Nephron progenitor cell (in vitro differentiated cells): ENCODE results near the gene TAF11.
A peak's percentile ranks its signal among the peaks of the same experiment; 100 is the strongest.
"Not testable (repeated sequence)": the region's sequence is repeated elsewhere in the genome, so short reads cannot be mapped to it uniquely, and the experiment has no call there.

ENCODE experiments used
- DNase-seq: peaks from one replicate; pipeline ENCODE4 v3.0.0; 2021
- H3K27ac Mint-ChIP-seq: 2 replicates; pipeline ENCODE4 v1.8.0; 2021; ENCODE audit warnings: mild to moderate bottlenecking, moderate library complexity, mixed read lengths
- H3K27me3 Mint-ChIP-seq: 2 replicates; pipeline ENCODE4 v1.8.0; 2021; ENCODE audit warnings: mild to moderate bottlenecking, low read depth, mixed read lengths; ENCODE audit not compliant: poor library complexity
- H3K36me3 Mint-ChIP-seq: 2 replicates; pipeline ENCODE4 v1.8.0; 2021; ENCODE audit warnings: low read depth, mixed read lengths
- H3K4me1 Mint-ChIP-seq: 2 replicates; pipeline ENCODE4 v1.8.0; 2021; ENCODE audit warnings: mixed read lengths
- H3K4me3 Mint-ChIP-seq: 2 replicates; pipeline ENCODE4 v1.8.0; 2021; ENCODE audit warnings: mild to moderate bottlenecking, moderate library complexity, mixed read lengths
- H3K9me3 Mint-ChIP-seq: 2 replicates; pipeline ENCODE4 v1.8.0; 2021; ENCODE audit warnings: mild to moderate bottlenecking, moderate library complexity, mixed read lengths
- CTCF ChIP-seq: fragments of 200-600 bp; sonication (generic); IDR thresholded peaks from 2 replicates; pipeline ENCODE4 v1.5.0; 2021; ENCODE audit warnings: antibody characterized with exemption

Gene TAF11

DNA sequence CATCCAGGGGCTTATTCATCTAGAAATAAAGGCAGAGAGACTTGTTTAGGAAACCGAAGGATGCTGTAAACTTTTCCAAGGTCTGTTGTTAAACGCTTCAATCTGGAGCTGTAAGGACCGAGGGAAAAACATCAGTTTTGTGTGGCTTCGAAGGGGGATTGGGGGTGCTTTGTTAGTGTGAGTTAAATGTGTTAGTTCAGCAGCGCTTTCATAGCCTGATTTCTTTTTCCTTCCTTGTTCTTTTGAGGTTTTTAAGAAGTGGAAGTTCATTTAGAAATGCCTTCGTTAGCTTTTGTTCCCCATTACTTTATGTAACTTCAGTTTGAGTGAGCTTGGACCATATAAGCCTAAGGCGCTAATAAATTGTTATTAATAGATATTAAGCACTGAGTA, 2.7 kb upstream of the TAF11 start:
- Mint-ChIP-seq H3K36me3 (peaks cover 2% of the 10 kb centered on the region), H3K4me3 (peak overlapping the region; percentile 100), H3K4me1 (peaks cover 44% of the 10 kb centered on the region), H3K27me3 (no peaks in the 10 kb centered on the region), H3K9me3 (no peaks in the 10 kb centered on the region), H3K27ac (no peak overlapping the region)
- no peak for DNase-seq
- no peak for TF ChIP-seq CTCF

DNA sequence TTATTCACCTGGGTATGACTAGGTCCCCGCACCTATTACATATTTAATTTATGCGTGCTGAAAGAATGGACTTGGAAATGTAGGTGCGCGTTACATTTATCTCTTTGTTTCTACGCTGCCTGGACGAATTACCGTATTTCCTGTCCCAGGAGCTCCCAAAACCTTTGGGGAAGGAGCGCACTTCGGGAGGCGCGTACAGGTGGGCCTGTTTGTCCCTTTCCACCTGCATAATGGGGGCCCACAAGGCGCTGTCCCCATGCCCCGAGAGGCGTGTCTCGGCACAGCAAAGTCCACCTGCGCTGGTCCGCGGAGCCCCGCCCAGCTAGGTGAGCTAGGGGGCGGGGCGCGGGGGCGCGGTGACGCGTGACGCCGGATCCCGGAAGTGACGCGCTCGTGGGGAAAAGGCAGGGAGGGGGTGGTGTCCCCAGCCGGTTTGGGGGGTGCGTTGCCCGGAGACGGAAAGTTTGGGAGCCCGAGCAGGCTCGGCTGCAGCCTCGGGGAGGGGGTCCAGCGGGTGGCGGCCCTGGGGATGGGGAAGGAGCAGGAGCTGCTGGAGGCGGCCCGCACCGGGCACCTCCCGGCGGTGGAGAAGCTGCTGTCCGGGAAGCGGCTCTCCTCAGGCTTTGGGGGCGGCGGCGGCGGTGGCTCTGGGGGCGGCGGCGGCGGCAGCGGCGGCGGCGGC, 1.2 kb upstream of the TAF11 start, which contains the start of gene ANKS1A:
ANKS1A (plus strand) TSS at position 382 of the 682 bp plus-strand sequence; CDS start at position 530, 148 bp downstream.
- H3K27ac Mint-ChIP-seq: peak within 1 kb of the TSS; percentile 100
- H3K27me3 Mint-ChIP-seq: no peaks in the 10 kb centered on the region
- no peak for TF ChIP-seq CTCF
- H3K36me3 Mint-ChIP-seq: peaks cover 17% of the 10 kb centered on the region
- H3K4me1 Mint-ChIP-seq: peaks cover 44% of the 10 kb centered on the region
- peak within 1 kb of the TSS; percentile 100 for H3K4me3 Mint-ChIP-seq
- DNase-seq: peak; percentile 84
- no peaks in the 10 kb centered on the region for H3K9me3 Mint-ChIP-seq

DNA sequence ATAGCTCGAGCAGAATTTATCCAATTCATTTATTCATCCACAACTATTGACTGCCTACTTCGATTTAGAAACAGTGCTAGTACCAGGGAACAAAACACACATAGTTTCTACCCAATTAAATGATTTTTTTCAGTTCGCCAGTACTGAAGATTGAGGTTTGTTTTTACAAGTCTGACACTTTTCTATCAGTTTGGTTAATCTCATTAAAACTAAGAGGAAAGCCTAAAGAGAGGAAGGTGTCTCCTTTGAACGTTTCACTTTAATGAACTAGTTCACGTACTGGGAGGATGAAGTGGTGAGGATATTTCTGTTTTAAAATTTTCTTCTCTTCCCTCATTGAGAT, 643 bp upstream of the TAF11 start:
- no peaks in the 10 kb centered on the region for H3K27me3 Mint-ChIP-seq
- H3K4me1 Mint-ChIP-seq: peaks cover 47% of the 10 kb centered on the region
- H3K27ac Mint-ChIP-seq: peak overlapping the region; percentile 100
- no peak for DNase-seq
- H3K36me3 Mint-ChIP-seq: peaks cover 22% of the 10 kb centered on the region
- H3K4me3 Mint-ChIP-seq: peak overlapping the region; percentile 100
- no peak for TF ChIP-seq CTCF
- no peaks in the 10 kb centered on the region for H3K9me3 Mint-ChIP-seq

DNA sequence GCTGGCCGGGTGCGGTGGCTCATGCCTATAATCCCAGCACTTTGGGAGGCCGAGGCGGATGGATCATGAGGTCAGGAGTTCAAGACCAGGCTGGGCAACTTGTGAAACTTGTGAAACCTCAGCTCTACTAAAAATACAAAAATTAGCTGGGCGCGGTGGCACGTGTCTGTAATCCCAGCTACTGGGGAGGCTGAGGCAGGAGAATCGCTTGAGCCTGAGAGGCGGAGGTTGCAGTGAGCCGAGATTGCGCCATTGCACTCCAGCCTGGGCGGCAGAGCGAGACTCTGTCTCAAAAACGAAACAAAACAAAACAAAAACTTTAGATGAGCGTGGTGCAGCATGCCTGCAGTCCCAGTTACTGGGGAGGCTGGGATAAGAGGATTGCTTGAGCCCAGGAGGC, 2.0 kb downstream of the TAF11 start:
- H3K36me3 Mint-ChIP-seq: peaks cover 31% of the 10 kb centered on the region
- peaks cover 40% of the 10 kb centered on the region for H3K4me1 Mint-ChIP-seq
- peak overlapping the region; percentile 49 for H3K27ac Mint-ChIP-seq
- H3K9me3 Mint-ChIP-seq, DNase-seq, H3K27me3 Mint-ChIP-seq: not testable (repeated sequence)
- peak overlapping the region; percentile 70 for H3K4me3 Mint-ChIP-seq

DNA sequence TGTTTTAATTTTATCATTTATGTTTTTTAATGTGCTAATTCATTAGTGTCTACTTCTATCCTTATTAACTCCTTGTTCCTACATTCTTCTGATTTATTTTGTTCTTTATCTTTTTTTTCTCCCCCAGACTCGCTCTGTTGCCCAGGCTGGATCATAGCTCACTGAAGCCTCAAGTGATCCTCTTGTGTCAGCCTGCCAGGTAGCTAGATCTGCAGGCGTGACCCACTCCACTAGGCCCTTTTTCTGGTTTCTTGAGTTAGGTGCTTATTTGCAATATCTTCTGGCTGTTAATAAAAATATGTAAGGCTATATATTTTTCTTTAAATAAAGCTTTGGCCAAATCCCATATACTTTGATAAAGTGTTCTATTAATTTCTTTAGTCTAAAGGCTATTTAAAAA, 2.8 kb downstream of the TAF11 start:
- DNase-seq: no peak
- Mint-ChIP-seq H3K4me1 (peaks cover 32% of the 10 kb centered on the region), H3K9me3 (no peaks in the 10 kb centered on the region), H3K4me3 (peak overlapping the region; percentile 28), H3K36me3 (peaks cover 32% of the 10 kb centered on the region), H3K27ac (peak overlapping the region; percentile 49), H3K27me3 (no peaks in the 10 kb centered on the region)
- no peak for TF ChIP-seq CTCF

DNA sequence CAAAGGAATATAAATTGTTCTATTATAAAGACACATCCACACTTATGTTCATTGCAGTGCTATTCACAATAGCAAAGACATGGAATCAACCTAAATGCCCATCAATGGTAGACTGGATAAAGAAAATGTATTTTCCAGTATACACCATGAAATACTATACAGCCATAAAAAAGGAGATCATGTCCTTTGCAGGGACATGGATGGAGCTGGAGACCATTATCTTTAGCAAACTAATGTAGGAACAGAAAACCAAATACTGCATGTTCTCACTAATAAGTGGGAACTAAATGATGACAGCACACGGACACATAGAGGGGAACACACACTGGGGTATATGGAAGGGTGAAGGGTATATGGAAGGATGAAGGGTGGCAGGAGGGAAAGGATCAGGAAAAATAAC, 3.8 kb downstream of the TAF11 start:
- Mint-ChIP-seq H3K4me1 (peaks cover 29% of the 10 kb centered on the region), H3K36me3 (peaks cover 39% of the 10 kb centered on the region)
- not testable (repeated sequence) for H3K27ac Mint-ChIP-seq, H3K4me3 Mint-ChIP-seq, DNase-seq, H3K9me3 Mint-ChIP-seq, H3K27me3 Mint-ChIP-seq

GRCh38 chr6:34877869-34878485, 9.9 kb downstream of the TAF11 start:
- Mint-ChIP-seq H3K9me3 (no peaks in the 10 kb centered on the region), H3K27ac (peak overlapping the region; percentile 27), H3K27me3 (no peaks in the 10 kb centered on the region), H3K36me3 (peaks cover 30% of the 10 kb centered on the region), H3K4me3 (no peak overlapping the region), H3K4me1 (no peaks in the 10 kb centered on the region)
- no peak for TF ChIP-seq CTCF
- no peak for DNase-seq
